HG02885 (cell line): ENCODE measurements around the gene RGS19.
"Not testable (repeated sequence)": the region's sequence is repeated elsewhere in the genome, so short reads cannot be mapped to it uniquely, and the experiment has no call there.

Experiments
- ATAC-seq: cut with Tn5 transposase; IDR thresholded peaks from one replicate; pipeline ENCODE4 v1.9.1; 2021; ENCODE audit warnings: mild to moderate bottlenecking; ENCODE audit not compliant: unreplicated experiment, poor library complexity

The RGS19 gene

GRCh38 chr20:64095927-64096326 is 16.6 kb upstream of the RGS19 start:
- ATAC-seq: no peak

GRCh38 chr20:64095455-64095854 is 16.1 kb upstream of the RGS19 start:
- ATAC-seq: no peak

GRCh38 chr20:64093013-64093503 is 13.7 kb upstream of the RGS19 start:
- no peak for ATAC-seq

GRCh38 chr20:64092258-64093012 is 13.1 kb upstream of the RGS19 start:
- no peak for ATAC-seq

GRCh38 chr20:64091770-64092169 is 12.5 kb upstream of the RGS19 start:
- ATAC-seq: no peak

GRCh38 chr20:64091340-64091739 is 12.0 kb upstream of the RGS19 start:
- no peak for ATAC-seq

GRCh38 chr20:64090165-64090564 is 10.8 kb upstream of the RGS19 start:
- ATAC-seq: no peak

GRCh38 chr20:64088586-64088985 is 9.3 kb upstream of the RGS19 start:
- ATAC-seq: not testable (repeated sequence)

GRCh38 chr20:64087226-64087825 is 8.0 kb upstream of the RGS19 start:
- ATAC-seq: not testable (repeated sequence)

GRCh38 chr20:64086801-64087200 is 7.5 kb upstream of the RGS19 start:
- no peak for ATAC-seq

- ATAC-seq: no peak
Observed at GRCh38 chr20:64084685-64085152, 5.4 kb upstream of the RGS19 start.

GRCh38 chr20:64083804-64084684 is 4.7 kb upstream of the RGS19 start, which contains the start of gene LKAAEAR1:
Gene LKAAEAR1, minus strand, starts transcription at chr20:64084398. Its CDS starts 179 bp downstream, at chr20:64084219.
- no peak for ATAC-seq

GRCh38 chr20:64083378-64083803 is 4.1 kb upstream of the RGS19 start:
- no peak for ATAC-seq

GRCh38 chr20:64082820-64083377 is 3.6 kb upstream of the RGS19 start:
- ATAC-seq: no peak

GRCh38 chr20:64082126-64082731 is 2.9 kb upstream of the RGS19 start:
- ATAC-seq: no peak

- no peak for ATAC-seq
Observed at GRCh38 chr20:64081624-64081964, 2.3 kb upstream of the RGS19 start.

GRCh38 chr20:64080813-64081623 is 1.7 kb upstream of the RGS19 start:
- no peak for ATAC-seq

GRCh38 chr20:64080013-64080812 is 895 bp upstream of the RGS19 start, which contains the start of gene OPRL1:
Gene OPRL1, plus strand, starts transcription at chr20:64080082. Its CDS starts 12,639 bp downstream, at chr20:64092721.
- ATAC-seq: no peak
